Measurements from ENCODE around the gene SNW1. TPM values are rescaled to one million over a fixed set of nuclear protein-coding genes. Genes with fewer than 3 reads are reported as not detected.

SNW1 gene
- total and polyA plus RNA-seq, 9 donors: 46.3 to 57.5 (median 48.7) TPM

DNA sequence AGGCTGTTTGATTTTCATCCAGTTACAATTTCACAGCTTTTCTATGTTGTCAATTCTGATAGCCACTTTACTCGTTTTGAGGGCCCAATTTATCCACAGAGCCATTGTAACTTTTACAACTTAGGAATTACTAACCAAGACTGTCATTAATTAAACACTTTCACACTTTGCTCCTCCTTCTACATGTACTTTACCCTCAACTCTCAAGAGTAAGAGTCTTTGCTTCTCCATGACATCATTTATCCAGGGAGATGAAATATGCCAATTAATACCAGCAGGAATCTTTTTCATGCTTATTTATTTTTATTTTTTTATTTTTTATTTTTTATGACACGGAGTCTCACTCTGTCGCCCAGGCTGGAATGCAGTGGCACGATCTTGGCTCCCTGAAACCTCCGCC, 39.5 kb downstream of the SNW1 start:
- no peak for DNase-seq
- 89% methylated on average over 4 of the region's 5 CpGs for WGBS (ENCODE audit: insufficient coverage)
- no peak overlapping the region for H3K27ac ChIP-seq (ENCODE audit: low read length)
- no peaks in the 10 kb centered on the region for H3K9me3 ChIP-seq (replicated peaks; ENCODE audit: control insufficient read depth, low read depth, low read length)
- peaks cover 49% of the 10 kb centered on the region for H3K36me3 ChIP-seq (ENCODE audit: control insufficient read depth, insufficient read depth, low read length)
- H3K4me3 ChIP-seq (ENCODE audit: low read length): no peak overlapping the region
- no peaks in the 10 kb centered on the region for H3K27me3 ChIP-seq (ENCODE audit: control insufficient read depth, insufficient read depth, low read length)
- no peaks in the 10 kb centered on the region for H3K4me1 ChIP-seq (ENCODE audit: control insufficient read depth, insufficient read depth, low read length)

DNA sequence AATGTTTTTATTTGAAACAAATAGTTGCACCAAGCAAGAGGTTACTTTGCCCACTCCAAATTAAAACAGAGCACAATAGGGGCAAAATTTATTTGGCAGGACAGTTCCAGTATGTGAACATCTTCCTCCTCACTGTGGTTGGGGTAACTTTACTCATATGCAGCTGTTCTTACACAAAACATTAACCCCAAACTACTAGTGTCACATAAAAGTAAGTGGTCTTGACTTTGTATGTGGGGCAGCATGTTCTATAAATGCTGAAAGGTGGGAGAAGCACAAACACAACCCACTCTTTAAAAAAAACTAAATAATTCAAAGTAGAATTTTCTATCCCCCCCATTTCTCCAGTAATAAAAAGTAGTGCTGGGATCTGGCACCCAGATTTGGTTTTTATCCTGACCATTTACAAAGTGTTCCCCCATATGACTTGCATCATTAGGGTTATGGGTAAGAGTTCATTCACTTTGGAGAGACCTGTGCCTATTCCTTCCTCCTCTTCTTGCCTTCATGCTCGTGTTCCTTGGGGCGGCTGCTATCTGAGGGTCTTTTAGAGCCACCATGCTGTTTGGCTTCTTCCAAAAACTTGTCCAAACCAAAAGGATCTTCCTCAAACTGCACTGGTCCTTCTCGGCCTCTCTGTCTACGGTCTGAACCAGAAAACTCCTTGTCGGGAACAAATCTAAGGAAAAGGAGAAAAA, 43.2 kb downstream of the SNW1 start:
- no CpG with 5 or more reads among the region's 5 CpGs for WGBS (ENCODE audit: insufficient coverage)
- Histone ChIP-seq H3K36me3 (ENCODE audit: control insufficient read depth, insufficient read depth, low read length) (peaks cover 50% of the 10 kb centered on the region), H3K9me3 (replicated peaks; ENCODE audit: control insufficient read depth, low read depth, low read length) (no peaks in the 10 kb centered on the region), H3K27ac (ENCODE audit: low read length) (no peak overlapping the region), H3K4me3 (ENCODE audit: low read length) (no peak overlapping the region), H3K27me3 (ENCODE audit: control insufficient read depth, insufficient read depth, low read length) (no peaks in the 10 kb centered on the region), H3K4me1 (ENCODE audit: control insufficient read depth, insufficient read depth, low read length) (no peaks in the 10 kb centered on the region)
- no peak for DNase-seq

DNA sequence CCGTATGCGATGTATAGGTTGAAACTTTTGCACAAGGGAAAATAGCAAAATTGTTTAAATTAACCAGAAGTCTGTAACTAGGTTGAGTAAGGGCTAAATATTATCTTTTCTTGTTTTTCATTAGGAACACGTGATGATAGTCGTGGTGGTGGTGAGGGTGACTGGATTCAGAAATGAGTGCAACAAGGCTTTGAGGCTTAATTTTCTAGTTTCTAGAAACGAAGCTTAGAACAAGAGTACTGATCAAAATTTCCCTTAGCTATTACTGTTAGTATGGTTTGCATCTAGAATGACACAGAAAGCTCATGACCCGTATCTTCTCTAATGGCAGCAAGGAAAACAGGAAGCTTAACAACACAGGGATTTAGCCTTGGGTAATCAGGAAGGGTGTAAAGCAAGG, 46.0 kb downstream of the SNW1 start:
- H3K27me3 ChIP-seq (ENCODE audit: control insufficient read depth, insufficient read depth, low read length): no peaks in the 10 kb centered on the region
- H3K27ac ChIP-seq (ENCODE audit: low read length): no peak overlapping the region
- H3K9me3 ChIP-seq (replicated peaks; ENCODE audit: control insufficient read depth, low read depth, low read length): no peaks in the 10 kb centered on the region
- H3K4me1 ChIP-seq (ENCODE audit: control insufficient read depth, insufficient read depth, low read length): no peaks in the 10 kb centered on the region
- 84% methylated on average over 3 of the region's 6 CpGs for WGBS (ENCODE audit: insufficient coverage)
- no peak for DNase-seq
- no peak overlapping the region for H3K4me3 ChIP-seq (ENCODE audit: low read length)
- peaks cover 61% of the 10 kb centered on the region for H3K36me3 ChIP-seq (ENCODE audit: control insufficient read depth, insufficient read depth, low read length)

DNA sequence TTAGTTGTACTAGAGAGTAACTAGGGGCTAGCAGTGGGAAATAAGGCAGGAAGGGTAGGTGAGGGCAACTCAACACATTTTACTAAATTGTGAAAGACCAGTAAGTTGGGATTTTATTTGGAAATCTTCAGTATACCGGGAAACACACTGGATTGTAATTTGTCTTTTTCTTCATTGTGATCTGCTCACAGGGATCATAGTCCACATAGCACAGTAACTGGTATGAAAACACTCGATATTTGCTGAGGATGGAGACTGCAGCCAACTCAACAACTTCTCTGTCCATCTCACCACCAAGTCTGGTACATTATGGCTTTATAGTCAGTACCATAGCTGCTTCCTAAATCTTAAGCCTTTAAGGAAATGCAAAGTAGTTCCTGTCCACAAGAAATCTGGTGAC, 50.6 kb downstream of the SNW1 start:
- Histone ChIP-seq H3K36me3 (ENCODE audit: control insufficient read depth, insufficient read depth, low read length) (peaks cover 30% of the 10 kb centered on the region), H3K4me3 (ENCODE audit: low read length) (no peak overlapping the region), H3K4me1 (ENCODE audit: control insufficient read depth, insufficient read depth, low read length) (peaks cover 7% of the 10 kb centered on the region), H3K27me3 (ENCODE audit: control insufficient read depth, insufficient read depth, low read length) (no peaks in the 10 kb centered on the region), H3K27ac (ENCODE audit: low read length) (no peak overlapping the region), H3K9me3 (replicated peaks; ENCODE audit: control insufficient read depth, low read depth, low read length) (no peaks in the 10 kb centered on the region)
- no peak for DNase-seq
- whole genome bisulfite sequencing (ENCODE audit: insufficient coverage): 80% methylated on average over 1 of the region's 2 CpGs

DNA sequence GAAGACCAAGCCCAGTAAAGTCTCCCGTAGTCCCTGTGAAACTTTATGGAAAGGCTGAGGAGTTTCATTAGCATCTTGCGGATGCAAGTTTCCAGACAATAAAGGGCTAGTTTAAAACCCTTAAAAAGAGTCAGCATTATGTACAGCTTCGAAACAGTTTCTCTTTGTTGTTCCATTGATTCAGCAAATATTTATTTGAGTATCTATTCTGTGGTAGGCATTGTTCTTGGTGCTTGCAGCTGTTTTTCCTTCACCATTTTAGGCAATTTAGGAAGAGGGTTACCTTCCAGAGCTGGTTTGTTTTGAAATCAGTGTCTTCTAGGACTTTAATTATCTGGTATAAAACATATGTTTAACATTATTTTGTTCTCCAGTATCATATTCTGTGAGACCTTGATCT, 51.5 kb downstream of the SNW1 start:
- Histone ChIP-seq H3K36me3 (ENCODE audit: control insufficient read depth, insufficient read depth, low read length) (peaks cover 33% of the 10 kb centered on the region), H3K4me1 (ENCODE audit: control insufficient read depth, insufficient read depth, low read length) (peaks cover 7% of the 10 kb centered on the region), H3K4me3 (ENCODE audit: low read length) (no peak overlapping the region), H3K27ac (ENCODE audit: low read length) (no peak overlapping the region), H3K9me3 (replicated peaks; ENCODE audit: control insufficient read depth, low read depth, low read length) (no peaks in the 10 kb centered on the region), H3K27me3 (ENCODE audit: control insufficient read depth, insufficient read depth, low read length) (no peaks in the 10 kb centered on the region)
- WGBS (ENCODE audit: insufficient coverage): 50% methylated on average over 1 of the region's 3 CpGs
- no peak for DNase-seq

DNA sequence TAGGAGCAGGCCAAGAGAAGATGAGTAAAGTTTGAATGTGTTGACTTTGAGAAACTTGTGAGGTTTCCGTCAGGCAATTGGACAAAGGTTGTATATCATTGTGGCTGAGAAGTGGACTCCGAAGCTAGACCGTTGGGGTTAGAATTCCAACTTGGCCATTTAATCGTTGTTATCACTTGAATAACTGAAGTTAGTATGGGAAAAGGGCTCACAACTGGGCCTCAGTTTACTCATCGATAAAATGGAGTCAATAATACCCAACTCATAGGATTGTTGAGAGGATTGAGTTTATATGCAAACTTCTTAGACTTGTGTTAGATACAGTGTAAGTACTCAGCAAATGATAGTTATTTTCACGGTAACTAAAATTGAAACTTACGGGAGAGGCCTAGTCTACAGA, 52.2 kb downstream of the SNW1 start:
- H3K9me3 ChIP-seq (replicated peaks; ENCODE audit: control insufficient read depth, low read depth, low read length): no peaks in the 10 kb centered on the region
- H3K4me3 ChIP-seq (ENCODE audit: low read length): peak overlapping the region; percentile 87
- H3K27me3 ChIP-seq (ENCODE audit: control insufficient read depth, insufficient read depth, low read length): no peaks in the 10 kb centered on the region
- no peak overlapping the region for H3K27ac ChIP-seq (ENCODE audit: low read length)
- peaks cover 7% of the 10 kb centered on the region for H3K4me1 ChIP-seq (ENCODE audit: control insufficient read depth, insufficient read depth, low read length)
- DNase-seq: no peak
- 0% methylated on average over 1 of the region's 7 CpGs for WGBS (ENCODE audit: insufficient coverage)
- peaks cover 35% of the 10 kb centered on the region for H3K36me3 ChIP-seq (ENCODE audit: control insufficient read depth, insufficient read depth, low read length)

DNA sequence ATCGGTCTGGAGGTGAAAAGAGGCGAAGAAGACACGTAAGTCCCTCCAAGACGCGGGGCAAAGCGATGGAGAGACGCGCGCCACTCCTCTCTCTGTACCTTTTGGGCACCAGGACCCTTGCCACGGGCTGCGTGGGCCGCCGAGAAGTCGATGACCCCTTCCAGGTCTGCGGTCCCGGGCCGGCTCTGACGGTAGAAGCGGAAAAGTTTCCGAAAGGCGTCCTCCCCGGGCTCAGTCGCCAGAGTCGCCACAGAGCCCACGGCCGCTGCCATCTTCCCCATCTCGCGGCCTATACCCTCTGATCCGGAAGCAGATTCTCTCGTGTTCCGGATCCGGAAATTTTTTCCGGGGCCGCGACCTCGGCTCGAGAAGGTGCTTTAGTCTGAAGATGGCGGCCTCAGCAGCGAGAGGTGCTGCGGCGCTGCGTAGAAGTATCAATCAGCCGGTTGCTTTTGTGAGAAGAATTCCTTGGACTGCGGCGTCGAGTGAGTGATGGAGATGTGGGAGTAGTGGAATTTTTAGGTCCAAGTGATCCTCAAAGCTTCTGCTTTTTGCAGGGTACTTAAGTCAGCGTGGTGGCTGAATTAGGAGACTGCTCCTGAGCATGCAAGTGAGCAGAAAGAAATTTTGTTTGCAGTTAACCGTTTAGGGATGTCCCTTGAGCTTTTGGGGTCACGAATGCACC, 53.1 kb downstream of the SNW1 start, which contains the start of the genes ALKBH1 and SLIRP:
Gene ALKBH1 (minus strand): TSS at position 300 of the 685 bp plus-strand sequence. CDS start 19 bp downstream, at position 281.
Gene SLIRP (plus strand): TSS at position 380 of the 685 bp plus-strand sequence. CDS start 9 bp downstream, at position 389.
- DNase-seq: peak; percentile 96

DNA sequence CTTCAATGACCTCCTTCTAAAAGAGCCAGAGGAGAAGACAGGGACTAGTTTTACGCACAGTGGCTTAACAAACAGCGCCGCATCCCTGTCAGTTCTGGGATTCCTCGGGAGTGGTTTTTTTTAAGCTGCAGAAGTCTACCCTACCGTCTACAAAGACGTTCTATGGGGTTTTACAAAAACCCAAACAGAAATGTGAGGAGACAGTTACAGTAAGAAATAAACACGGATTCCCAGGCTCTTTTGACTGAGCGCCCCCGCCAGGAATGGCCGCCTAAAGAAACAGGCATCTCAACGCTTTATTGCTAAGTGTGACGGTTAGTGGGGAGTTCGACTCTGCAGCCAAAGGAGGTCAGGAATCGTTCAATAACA, 53.6 kb downstream of the SNW1 start:
- H3K4me1 ChIP-seq (ENCODE audit: control insufficient read depth, insufficient read depth, low read length): peaks cover 7% of the 10 kb centered on the region
- peak overlapping the region; percentile 87 for H3K4me3 ChIP-seq (ENCODE audit: low read length)
- no peaks in the 10 kb centered on the region for H3K9me3 ChIP-seq (replicated peaks; ENCODE audit: control insufficient read depth, low read depth, low read length)
- H3K27ac ChIP-seq (ENCODE audit: low read length): peak overlapping the region; percentile 70
- peak; percentile 65 for DNase-seq
- peaks cover 40% of the 10 kb centered on the region for H3K36me3 ChIP-seq (ENCODE audit: control insufficient read depth, insufficient read depth, low read length)
- no peaks in the 10 kb centered on the region for H3K27me3 ChIP-seq (ENCODE audit: control insufficient read depth, insufficient read depth, low read length)
- WGBS (ENCODE audit: insufficient coverage): 1% methylated on average over 7 of the region's 14 CpGs

More for the DNA sequence above, 53.1 kb downstream of the SNW1 start, which contains the start of the genes ALKBH1 and SLIRP:
- Histone ChIP-seq H3K27me3 (ENCODE audit: control insufficient read depth, insufficient read depth, low read length) (no peaks in the 10 kb centered on the region), H3K4me1 (ENCODE audit: control insufficient read depth, insufficient read depth, low read length) (peaks cover 7% of the 10 kb centered on the region), H3K9me3 (replicated peaks; ENCODE audit: control insufficient read depth, low read depth, low read length) (no peaks in the 10 kb centered on the region), H3K4me3 (ENCODE audit: low read length) (peak within 1 kb of the TSS; percentile 87), H3K36me3 (ENCODE audit: control insufficient read depth, insufficient read depth, low read length) (peaks cover 40% of the 10 kb centered on the region), H3K27ac (ENCODE audit: low read length) (peak within 1 kb of the TSS; percentile 70)
- WGBS (ENCODE audit: insufficient coverage): under 1% methylated on average over 47 of the region's 49 CpGs

DNA sequence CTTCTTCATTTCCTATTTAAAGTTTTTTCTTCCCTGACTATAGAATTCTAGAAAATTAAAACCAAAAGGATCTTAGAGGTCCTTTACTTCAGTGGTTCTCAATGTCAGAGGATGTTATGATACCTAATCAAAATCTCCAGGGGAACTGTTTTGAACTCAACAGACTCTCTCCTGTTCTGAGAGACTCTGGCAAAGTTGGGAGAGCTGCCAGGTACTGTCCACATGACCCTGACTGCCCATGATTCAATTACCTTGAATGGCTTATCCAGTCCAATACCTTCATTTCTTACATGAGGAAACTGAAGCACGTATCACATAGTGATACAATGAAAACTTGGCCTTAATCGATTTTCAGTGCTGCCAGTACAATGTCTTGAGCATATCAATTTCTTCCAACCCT, 69.7 kb downstream of the SNW1 start:
- Histone ChIP-seq H3K27ac (ENCODE audit: low read length) (no peak overlapping the region), H3K36me3 (ENCODE audit: control insufficient read depth, insufficient read depth, low read length) (peaks cover 27% of the 10 kb centered on the region), H3K4me1 (ENCODE audit: control insufficient read depth, insufficient read depth, low read length) (no peaks in the 10 kb centered on the region), H3K4me3 (ENCODE audit: low read length) (no peak overlapping the region), H3K27me3 (ENCODE audit: control insufficient read depth, insufficient read depth, low read length) (no peaks in the 10 kb centered on the region), H3K9me3 (replicated peaks; ENCODE audit: control insufficient read depth, low read depth, low read length) (no peaks in the 10 kb centered on the region)
- no peak for DNase-seq
- 80% methylated on average over 1 of the region's 2 CpGs for WGBS (ENCODE audit: insufficient coverage)

DNA sequence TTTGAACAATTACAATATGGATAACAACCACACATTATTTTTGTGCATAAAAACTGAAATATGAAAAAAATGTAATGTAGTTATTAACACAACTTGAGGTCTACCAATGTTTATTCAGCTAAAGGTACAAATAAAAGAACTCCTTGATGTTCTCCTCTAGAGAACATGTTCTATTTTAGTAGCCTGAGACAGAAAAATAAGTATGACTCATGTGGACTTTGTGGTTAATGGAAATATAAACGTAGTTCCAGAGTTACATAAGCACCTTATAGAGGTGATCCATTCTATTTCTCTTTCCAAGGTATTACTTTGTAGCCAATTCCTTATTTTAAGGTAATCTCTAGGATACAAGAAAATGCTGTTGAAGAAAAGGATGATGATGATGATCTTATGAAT, 78.8 kb downstream of the SNW1 start:
- H3K9me3 ChIP-seq (replicated peaks; ENCODE audit: control insufficient read depth, low read depth, low read length): no peaks in the 10 kb centered on the region
- WGBS (ENCODE audit: insufficient coverage): no CpG with 5 or more reads among the region's 1 CpG
- no peak overlapping the region for H3K4me3 ChIP-seq (ENCODE audit: low read length)
- no peaks in the 10 kb centered on the region for H3K27me3 ChIP-seq (ENCODE audit: control insufficient read depth, insufficient read depth, low read length)
- H3K4me1 ChIP-seq (ENCODE audit: control insufficient read depth, insufficient read depth, low read length): peaks cover 4% of the 10 kb centered on the region
- DNase-seq: no peak
- no peak overlapping the region for H3K27ac ChIP-seq (ENCODE audit: low read length)
- H3K36me3 ChIP-seq (ENCODE audit: control insufficient read depth, insufficient read depth, low read length): peaks cover 18% of the 10 kb centered on the region
